ENCODE measurements around the gene KCNJ18.
"Not testable (repeated sequence)": the region's sequence is repeated elsewhere in the genome, so short reads cannot be mapped to it uniquely, and the experiment has no call there.

Gene KCNJ18

DNA sequence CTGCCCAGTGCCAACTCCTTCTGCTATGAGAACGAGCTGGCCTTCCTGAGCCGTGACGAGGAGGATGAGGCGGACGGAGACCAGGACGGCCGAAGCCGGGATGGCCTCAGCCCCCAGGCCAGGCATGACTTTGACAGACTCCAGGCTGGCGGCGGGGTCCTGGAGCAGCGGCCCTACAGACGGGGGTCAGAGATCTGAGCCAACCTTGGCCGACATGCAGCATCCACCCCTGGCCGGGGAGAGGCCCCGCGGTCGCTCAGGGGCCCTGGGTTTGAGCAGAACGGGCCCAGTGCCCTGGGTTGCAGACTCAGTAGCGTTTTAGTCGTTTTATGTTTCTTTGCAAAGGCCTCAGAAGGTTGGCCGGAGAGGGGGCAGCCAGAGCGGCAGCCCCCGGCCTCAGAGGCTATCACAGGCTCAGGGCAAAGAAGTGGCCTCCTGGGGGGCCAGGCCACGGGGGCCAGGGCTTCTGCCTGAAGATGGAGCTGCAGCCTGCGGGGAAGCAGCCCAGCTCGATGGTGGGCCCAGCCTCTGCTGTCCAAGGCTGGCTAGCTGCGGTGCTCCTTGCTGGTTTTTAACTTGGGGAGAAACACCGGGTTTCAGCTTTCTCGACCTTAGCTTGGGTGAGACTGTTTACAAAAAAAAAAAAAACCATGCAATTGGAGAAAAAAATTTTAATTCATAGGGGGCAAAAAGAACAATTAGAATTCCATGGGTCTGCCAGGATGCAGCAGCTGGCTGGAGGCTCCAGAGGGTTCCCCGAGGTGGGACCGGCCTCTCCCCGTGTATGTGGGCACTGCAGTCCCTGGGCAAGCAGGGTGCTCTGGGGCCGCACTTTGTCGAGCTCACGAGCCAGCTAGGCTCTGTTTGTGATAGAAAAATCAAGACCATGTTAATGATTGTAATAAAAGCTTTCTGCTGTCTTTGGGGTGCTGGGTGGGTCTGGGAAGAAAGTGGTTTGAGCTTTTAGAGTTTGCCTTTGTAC is 11.9 kb downstream of the KCNJ18 start:
- not testable (repeated sequence) for H3K27me3 ChIP-seq (ENCODE audit: control insufficient read depth in 2 of 2, insufficient read depth in 2 of 2, low read length in 2 of 2); H3K4me1 ChIP-seq (ENCODE audit: control insufficient read depth in 2 of 2, insufficient read depth in 2 of 2, low read length in 2 of 2); H3K27ac ChIP-seq (ENCODE audit: low read depth in 2 of 2, low read length in 2 of 2); H3K9me3 ChIP-seq (ENCODE audit: control insufficient read depth in 2 of 2, low read length in 2 of 2); H3K36me3 ChIP-seq (ENCODE audit: control insufficient read depth in 2 of 2, insufficient read depth in 2 of 2, low read length in 2 of 2); H3K4me3 ChIP-seq (ENCODE audit: low read length in 2 of 2); H3K9ac ChIP-seq (ENCODE audit: low read depth in 1 of 2, low read length in 2 of 2)

DNA sequence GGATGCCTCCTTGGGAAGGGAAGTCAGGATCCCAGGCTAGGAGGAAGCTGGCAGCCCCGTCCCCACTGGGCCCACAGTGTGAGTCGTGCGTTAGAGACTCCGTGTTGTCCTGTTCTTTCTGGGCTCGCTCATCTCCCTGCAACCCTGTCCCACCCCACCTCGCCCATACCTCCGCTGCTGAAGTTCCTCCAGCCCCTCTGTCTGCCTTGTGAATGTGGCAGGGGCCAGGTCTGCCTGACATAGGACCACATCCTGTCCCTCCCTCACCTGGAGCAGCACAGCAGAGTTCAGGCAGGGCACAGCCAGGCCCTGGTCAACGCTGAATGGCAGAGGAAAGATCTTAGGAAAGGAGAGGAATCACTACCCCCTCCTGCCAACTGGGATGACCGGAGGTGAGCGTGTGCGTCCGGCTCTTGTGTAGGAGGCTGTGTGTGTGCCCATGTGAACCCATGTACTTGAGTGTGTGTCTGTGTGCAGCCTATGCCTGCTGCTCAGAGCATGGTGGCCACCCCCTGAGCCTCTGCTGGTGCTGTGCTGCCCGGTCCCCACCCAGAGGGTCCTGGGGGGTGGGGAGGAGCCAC is 12.8 kb downstream of the KCNJ18 start:
- Histone ChIP-seq H3K4me3 (ENCODE audit: low read length in 2 of 2) (no peak overlapping the region), H3K27ac (ENCODE audit: low read depth in 2 of 2, low read length in 2 of 2) (no peak overlapping the region), H3K9ac (ENCODE audit: low read depth in 1 of 2, low read length in 2 of 2) (no peak overlapping the region), H3K36me3 (ENCODE audit: control insufficient read depth in 2 of 2, insufficient read depth in 2 of 2, low read length in 2 of 2) (no peaks in the 10 kb centered on the region), H3K9me3 (ENCODE audit: control insufficient read depth in 2 of 2, low read length in 2 of 2) (no peaks in the 10 kb centered on the region), H3K27me3 (ENCODE audit: control insufficient read depth in 2 of 2, insufficient read depth in 2 of 2, low read length in 2 of 2) (no peaks in the 10 kb centered on the region), H3K4me1 (ENCODE audit: control insufficient read depth in 2 of 2, insufficient read depth in 2 of 2, low read length in 2 of 2) (no peaks in the 10 kb centered on the region)

GRCh38 chr17:21705746-21706145 is 13.4 kb downstream of the KCNJ18 start:
- not testable (repeated sequence) for H3K9me3 ChIP-seq (ENCODE audit: control insufficient read depth in 2 of 2, low read length in 2 of 2); H3K27me3 ChIP-seq (ENCODE audit: control insufficient read depth in 2 of 2, insufficient read depth in 2 of 2, low read length in 2 of 2); H3K4me1 ChIP-seq (ENCODE audit: control insufficient read depth in 2 of 2, insufficient read depth in 2 of 2, low read length in 2 of 2); H3K4me3 ChIP-seq (ENCODE audit: low read length in 2 of 2); H3K27ac ChIP-seq (ENCODE audit: low read depth in 2 of 2, low read length in 2 of 2); H3K9ac ChIP-seq (ENCODE audit: low read depth in 1 of 2, low read length in 2 of 2); H3K36me3 ChIP-seq (ENCODE audit: control insufficient read depth in 2 of 2, insufficient read depth in 2 of 2, low read length in 2 of 2)

- not testable (repeated sequence) for H3K27me3 ChIP-seq (ENCODE audit: control insufficient read depth in 2 of 2, insufficient read depth in 2 of 2, low read length in 2 of 2); H3K4me3 ChIP-seq (ENCODE audit: low read length in 2 of 2); H3K36me3 ChIP-seq (ENCODE audit: control insufficient read depth in 2 of 2, insufficient read depth in 2 of 2, low read length in 2 of 2); H3K9me3 ChIP-seq (ENCODE audit: control insufficient read depth in 2 of 2, low read length in 2 of 2); H3K9ac ChIP-seq (ENCODE audit: low read depth in 1 of 2, low read length in 2 of 2); H3K27ac ChIP-seq (ENCODE audit: low read depth in 2 of 2, low read length in 2 of 2); H3K4me1 ChIP-seq (ENCODE audit: control insufficient read depth in 2 of 2, insufficient read depth in 2 of 2, low read length in 2 of 2)
Observed at GRCh38 chr17:21706546-21706945, 14.2 kb downstream of the KCNJ18 start.

- H3K9ac ChIP-seq (ENCODE audit: low read depth in 1 of 2, low read length in 2 of 2); H3K27me3 ChIP-seq (ENCODE audit: control insufficient read depth in 2 of 2, insufficient read depth in 2 of 2, low read length in 2 of 2); H3K36me3 ChIP-seq (ENCODE audit: control insufficient read depth in 2 of 2, insufficient read depth in 2 of 2, low read length in 2 of 2); H3K4me3 ChIP-seq (ENCODE audit: low read length in 2 of 2); H3K27ac ChIP-seq (ENCODE audit: low read depth in 2 of 2, low read length in 2 of 2); H3K4me1 ChIP-seq (ENCODE audit: control insufficient read depth in 2 of 2, insufficient read depth in 2 of 2, low read length in 2 of 2); H3K9me3 ChIP-seq (ENCODE audit: control insufficient read depth in 2 of 2, low read length in 2 of 2): not testable (repeated sequence)
Observed at GRCh38 chr17:21707131-21707530, 14.8 kb downstream of the KCNJ18 start.

- H3K9me3 ChIP-seq (ENCODE audit: control insufficient read depth in 2 of 2, low read length in 2 of 2); H3K27me3 ChIP-seq (ENCODE audit: control insufficient read depth in 2 of 2, insufficient read depth in 2 of 2, low read length in 2 of 2); H3K4me1 ChIP-seq (ENCODE audit: control insufficient read depth in 2 of 2, insufficient read depth in 2 of 2, low read length in 2 of 2); H3K27ac ChIP-seq (ENCODE audit: low read depth in 2 of 2, low read length in 2 of 2); H3K36me3 ChIP-seq (ENCODE audit: control insufficient read depth in 2 of 2, insufficient read depth in 2 of 2, low read length in 2 of 2); H3K9ac ChIP-seq (ENCODE audit: low read depth in 1 of 2, low read length in 2 of 2); H3K4me3 ChIP-seq (ENCODE audit: low read length in 2 of 2): not testable (repeated sequence)
Observed at GRCh38 chr17:21707711-21708611, 15.6 kb downstream of the KCNJ18 start.

DNA sequence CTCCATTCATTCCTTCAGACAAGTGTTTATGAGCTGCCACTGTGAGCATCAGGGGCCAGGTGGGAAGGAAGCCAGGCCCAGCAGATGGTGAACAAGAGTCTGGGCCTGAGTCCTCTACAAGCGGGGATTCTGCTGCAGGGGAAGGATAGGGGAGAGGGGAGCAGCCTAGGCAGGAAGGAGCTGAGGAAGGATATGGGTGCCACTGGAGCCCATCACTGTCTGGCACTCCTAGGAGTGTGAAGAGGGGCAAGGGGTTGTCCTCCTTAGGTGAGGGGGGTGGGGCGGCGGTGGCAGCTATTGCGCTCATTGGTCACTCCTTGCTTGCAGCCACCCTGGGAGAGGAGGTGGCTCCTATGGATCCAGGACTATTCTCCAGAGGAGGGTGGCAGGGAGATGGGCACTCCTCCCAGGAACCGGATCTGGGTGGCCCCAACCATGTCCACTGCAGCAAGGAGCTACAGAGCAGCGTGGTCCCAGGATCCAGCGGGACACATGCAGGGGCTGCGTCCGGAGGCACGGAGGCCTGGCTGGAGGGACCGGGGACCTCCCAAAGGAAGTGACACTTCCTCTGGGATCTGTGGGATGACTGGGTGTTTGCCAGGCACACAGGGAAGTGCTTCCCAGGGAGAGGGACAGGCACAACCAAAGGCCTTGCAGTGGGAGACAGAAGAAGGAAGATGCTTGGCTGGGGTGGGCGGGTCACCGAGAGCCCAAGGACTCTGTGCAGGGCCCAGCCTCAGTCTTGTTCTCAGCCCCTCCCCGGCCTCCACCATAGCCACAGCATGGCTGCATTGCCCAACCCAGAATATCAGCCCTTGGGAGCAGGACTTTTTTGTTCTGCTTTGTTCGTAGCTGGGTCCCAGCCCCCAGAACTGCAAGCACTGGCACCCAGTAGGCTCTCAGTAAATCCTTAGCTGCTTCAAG is 16.6 kb downstream of the KCNJ18 start:
- not testable (repeated sequence) for H3K4me1 ChIP-seq (ENCODE audit: control insufficient read depth in 2 of 2, insufficient read depth in 2 of 2, low read length in 2 of 2); H3K4me3 ChIP-seq (ENCODE audit: low read length in 2 of 2); H3K36me3 ChIP-seq (ENCODE audit: control insufficient read depth in 2 of 2, insufficient read depth in 2 of 2, low read length in 2 of 2); H3K9me3 ChIP-seq (ENCODE audit: control insufficient read depth in 2 of 2, low read length in 2 of 2); H3K9ac ChIP-seq (ENCODE audit: low read depth in 1 of 2, low read length in 2 of 2); H3K27me3 ChIP-seq (ENCODE audit: control insufficient read depth in 2 of 2, insufficient read depth in 2 of 2, low read length in 2 of 2); H3K27ac ChIP-seq (ENCODE audit: low read depth in 2 of 2, low read length in 2 of 2)

- not testable (repeated sequence) for H3K9ac ChIP-seq (ENCODE audit: low read depth in 1 of 2, low read length in 2 of 2); H3K27me3 ChIP-seq (ENCODE audit: control insufficient read depth in 2 of 2, insufficient read depth in 2 of 2, low read length in 2 of 2); H3K9me3 ChIP-seq (ENCODE audit: control insufficient read depth in 2 of 2, low read length in 2 of 2); H3K4me3 ChIP-seq (ENCODE audit: low read length in 2 of 2); H3K36me3 ChIP-seq (ENCODE audit: control insufficient read depth in 2 of 2, insufficient read depth in 2 of 2, low read length in 2 of 2); H3K4me1 ChIP-seq (ENCODE audit: control insufficient read depth in 2 of 2, insufficient read depth in 2 of 2, low read length in 2 of 2); H3K27ac ChIP-seq (ENCODE audit: low read depth in 2 of 2, low read length in 2 of 2)
Observed at GRCh38 chr17:21709994-21710393, 17.7 kb downstream of the KCNJ18 start.

DNA sequence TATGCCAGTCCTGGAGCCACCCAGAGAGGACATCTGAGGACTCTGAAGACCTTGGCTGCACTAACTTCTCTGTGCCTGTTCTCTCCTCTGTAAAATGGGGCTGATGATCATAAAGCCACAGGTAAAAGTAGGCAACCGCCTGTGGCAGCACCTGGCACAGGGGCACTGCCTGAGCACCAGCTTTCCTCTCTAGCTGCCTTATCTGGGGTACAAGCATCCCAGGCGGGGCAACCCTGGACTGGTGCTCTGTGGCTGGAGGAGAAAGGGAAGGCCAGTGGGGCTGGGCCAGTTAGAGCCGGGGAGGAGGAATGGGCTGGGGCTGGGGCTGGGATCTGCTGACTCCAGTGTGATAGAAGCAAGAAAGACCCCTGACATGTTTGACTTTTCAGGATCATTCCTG is 18.2 kb downstream of the KCNJ18 start:
- H3K4me3 ChIP-seq (ENCODE audit: low read length in 2 of 2); H3K36me3 ChIP-seq (ENCODE audit: control insufficient read depth in 2 of 2, insufficient read depth in 2 of 2, low read length in 2 of 2); H3K9me3 ChIP-seq (ENCODE audit: control insufficient read depth in 2 of 2, low read length in 2 of 2); H3K4me1 ChIP-seq (ENCODE audit: control insufficient read depth in 2 of 2, insufficient read depth in 2 of 2, low read length in 2 of 2); H3K27ac ChIP-seq (ENCODE audit: low read depth in 2 of 2, low read length in 2 of 2); H3K9ac ChIP-seq (ENCODE audit: low read depth in 1 of 2, low read length in 2 of 2); H3K27me3 ChIP-seq (ENCODE audit: control insufficient read depth in 2 of 2, insufficient read depth in 2 of 2, low read length in 2 of 2): not testable (repeated sequence)

Data from mucosa of rectum (tissue), 2 donors.